ENCODE results near the gene APBB2. TPM values are rescaled to one million over a fixed set of nuclear protein-coding genes. Genes with fewer than 3 reads are reported as not detected.

APBB2 gene
- total RNA-seq, 4 donors from 2014 or later: 51.7 to 75.9 (median 71.1) TPM

- Histone ChIP-seq H3K36me3 (no peaks in the 10 kb centered on the region), H3K27me3 (no peaks in the 10 kb centered on the region), H3K9me3 (no peaks in the 10 kb centered on the region), H3K27ac (replicated peaks in 1 of 4) (no peak overlapping the region), H3K4me3 (no peak overlapping the region), H3K4me1 (peaks cover 13 to 24% (median 19%) of the 10 kb centered on the region in 4 donors)
- DNase-seq (ENCODE audit: extremely low spot score): no peak
- intact Hi-C loops (cut with DNase I): no loop called here
- no peak for TF ChIP-seq POLR2A (IDR thresholded peaks at IDR 0.05; ENCODE audit: low read depth)
- no peak for TF ChIP-seq EP300 (IDR thresholded peaks at IDR 0.05)
- TF ChIP-seq POLR2AphosphoS5 (IDR thresholded peaks at IDR 0.05): no peak
- TF ChIP-seq CTCF (IDR thresholded peaks at IDR 0.05): no peak
- WGBS: 96% methylated on average over 2 of the region's 2 CpGs
Measured at GRCh38 chr4:41197996-41198395, 16.3 kb downstream of the APBB2 start.

GRCh38 chr4:41197495-41197894 is 16.8 kb downstream of the APBB2 start:
- Histone ChIP-seq H3K36me3 (no peaks in the 10 kb centered on the region), H3K27me3 (no peaks in the 10 kb centered on the region), H3K4me1 (peaks cover 9 to 21% (median 15%) of the 10 kb centered on the region in 4 donors), H3K4me3 (no peak overlapping the region), H3K27ac (replicated peaks in 1 of 4) (no peak overlapping the region), H3K9me3 (no peaks in the 10 kb centered on the region)
- 92% methylated on average over 3 of the region's 3 CpGs for WGBS
- DNase-seq (ENCODE audit: extremely low spot score): no peak
- no peak for TF ChIP-seq CTCF (IDR thresholded peaks at IDR 0.05)
- TF ChIP-seq EP300 (IDR thresholded peaks at IDR 0.05): no peak
- no peak for TF ChIP-seq POLR2AphosphoS5 (IDR thresholded peaks at IDR 0.05)
- intact Hi-C loops (cut with DNase I): no loop called here

GRCh38 chr4:41196633-41197332 is 17.6 kb downstream of the APBB2 start:
- intact Hi-C loops (cut with DNase I): no loop called here
- no peak for TF ChIP-seq EP300 (IDR thresholded peaks at IDR 0.05)
- TF ChIP-seq POLR2AphosphoS5 (IDR thresholded peaks at IDR 0.05): no peak
- TF ChIP-seq POLR2A (IDR thresholded peaks at IDR 0.05; ENCODE audit: low read depth): no peak
- TF ChIP-seq CTCF (IDR thresholded peaks at IDR 0.05): no peak
- Histone ChIP-seq H3K4me1 (peaks cover 4 to 13% (median 9%) of the 10 kb centered on the region in 4 donors), H3K4me3 (no peak overlapping the region), H3K27ac (replicated peaks in 1 of 4) (no peak overlapping the region), H3K36me3 (no peaks in the 10 kb centered on the region), H3K27me3 (no peaks in the 10 kb centered on the region), H3K9me3 (no peaks in the 10 kb centered on the region)
- WGBS: 87% methylated on average over 6 of the region's 6 CpGs
- no peak for DNase-seq (ENCODE audit: extremely low spot score)

GRCh38 chr4:41192136-41192535 is 22.2 kb downstream of the APBB2 start:
- H3K4me1 ChIP-seq: peaks cover 0 to 19% (median 5%) of the 10 kb centered on the region in 4 donors
- TF ChIP-seq POLR2A (IDR thresholded peaks at IDR 0.05; ENCODE audit: low read depth): no peak
- no peaks in the 10 kb centered on the region for H3K9me3 ChIP-seq
- H3K4me3 ChIP-seq: no peak overlapping the region
- 77% methylated on average over 3 of the region's 3 CpGs for WGBS
- intact Hi-C loops (cut with DNase I): no loop called here
- H3K36me3 ChIP-seq: no peaks in the 10 kb centered on the region
- no peak for DNase-seq (ENCODE audit: extremely low spot score)
- no peaks in the 10 kb centered on the region for H3K27me3 ChIP-seq
- no peak overlapping the region for H3K27ac ChIP-seq (replicated peaks in 1 of 4)

- H3K27ac ChIP-seq (replicated peaks in 1 of 4): no peak overlapping the region
- H3K36me3 ChIP-seq: no peaks in the 10 kb centered on the region
- TF ChIP-seq EP300 (IDR thresholded peaks at IDR 0.05) (no peak), CTCF (IDR thresholded peaks at IDR 0.05) (no peak), POLR2AphosphoS5 (IDR thresholded peaks at IDR 0.05) (no peak), POLR2A (IDR thresholded peaks at IDR 0.05; ENCODE audit: low read depth) (no peak)
- H3K4me3 ChIP-seq: no peak overlapping the region
- H3K4me1 ChIP-seq: peaks cover 11 to 33% (median 21%) of the 10 kb centered on the region in 4 donors
- 83% methylated on average over 2 of the region's 2 CpGs for WGBS
- no peaks in the 10 kb centered on the region for H3K27me3 ChIP-seq
- DNase-seq (ENCODE audit: extremely low spot score): no peak
- intact Hi-C loops (cut with DNase I): no loop called here
- H3K9me3 ChIP-seq: no peaks in the 10 kb centered on the region
Measured at GRCh38 chr4:41189666-41190065, 24.7 kb downstream of the APBB2 start.

All from esophagus muscularis mucosa (tissue), 4 donors.